B cell (primary cell): Measurements from ENCODE around the gene CS.

Experiments used
- CTCF ChIP-seq: fragments of 200-600 bp; IDR thresholded peaks from one replicate; pipeline ENCODE4 v1.8.0; 2022; ENCODE audit warnings: antibody characterized with exemption, mild to moderate bottlenecking
- EZH2 ChIP-seq: IDR thresholded peaks from 2 replicates; pipeline ENCODE4 v1.6.1; 2012; ENCODE audit warnings: borderline replicate concordance, low read depth, mild to moderate bottlenecking, moderate library complexity, low read length; ENCODE audit not compliant: insufficient read depth, poor library complexity, severe bottlenecking

GRCh38 chr12:56257491-56258067, 42.6 kb downstream of the CS start:
- no peak for TF ChIP-seq EZH2
- no peak for TF ChIP-seq CTCF
